K562 (cell line): ENCODE data around the gene PCBP3. TPM values are rescaled to one million over a fixed set of nuclear protein-coding genes. Genes with fewer than 3 reads are reported as not detected.

ENCODE experiments used
- ATAC-seq: fragments of 200-7000 bp; cut with Tn5 transposase; 3 replicates; pipeline ENCODE4 v1.9.1; 2020; ENCODE audit warnings: moderate library complexity
- BruUV-seq: library from RNA; stranded (reverse); fragments of 400-500 nt; replicated peaks from 2 replicates; lab custom pipeline; 2021; lab: Mats Ljungman, UMichigan
- CTCF ChIA-PET: fragments of 300-600 bp; formaldehyde crosslinking; extraction: SDS; loops from one replicate; lab custom pipeline; 2021; ENCODE audit warnings: low intra/inter-chr PET ratio; lab: Yijun Ruan, JAX
- POLR2A ChIA-PET: fragments of 300-600, 350-650 bp; sonication (Branson Sonifier 250); formaldehyde crosslinking; extraction: SDS; loops from one replicate; lab custom pipeline; 2021; ENCODE audit warnings: antibody characterized with exemption, inconsistent platforms; lab: Yijun Ruan, JAX
- DNase-seq, 4 experiments: peaks; one replicate each; pipeline versions ENCODE4 v3.0.0 to v3.0.0-alpha.2; 2011 to 2018; ENCODE audit warnings: low spot score in 3 of 4, mixed read lengths in 3 of 4; ENCODE audit errors: extremely low read depth in 1 of 4
- FAIRE-seq: peaks from 2 replicates; lab custom pipeline; 2011; peaks lifted over from hg19 to GRCh38; lab: Jason Lieb, UNC
- H2AFZ ChIP-seq: 2 replicates; pipeline ENCODE4 v1.6.0; 2011; ENCODE audit warnings: low read depth, low read length, control low read depth, inconsistent platforms
- H3K27ac ChIP-seq: fragments of 200-600 bp; 3 replicates; pipeline ENCODE4 v1.8.0; 2011; ENCODE audit warnings: low read depth, mild to moderate bottlenecking, control low read depth, inconsistent platforms, low read length, moderate library complexity, mixed read lengths; ENCODE audit errors: extremely low read depth
- H3K27me3 ChIP-seq, 2 experiments: fragments of 300-600 bp in 1 of 2; 2 replicates in 1 of 2; 3 replicates in 1 of 2; pipeline versions ENCODE4 v1.6.0 to v1.8.0; 2011; ENCODE audit warnings: inconsistent platforms in 2 of 2, low read length in 2 of 2, mild to moderate bottlenecking in 1 of 2, mixed read lengths in 1 of 2, moderate library complexity in 1 of 2; ENCODE audit not compliant: control insufficient read depth in 2 of 2, insufficient read depth in 2 of 2
- H3K36me3 ChIP-seq: fragments of 300-600 bp; 3 replicates; pipeline ENCODE4 v1.8.0; 2011; ENCODE audit warnings: mild to moderate bottlenecking, low read length, inconsistent platforms; ENCODE audit not compliant: control insufficient read depth, insufficient read depth
- H3K4me1 ChIP-seq, 2 experiments: fragments of 200-600 bp in 1 of 2; replicated peaks in 1 of 2; 2 replicates in 1 of 2; 3 replicates in 1 of 2; pipeline versions ENCODE4 v1.5.1 to v1.8.0; 2011; ENCODE audit warnings: inconsistent platforms in 2 of 2, low read length in 2 of 2, mild to moderate bottlenecking in 1 of 2, mixed read lengths in 1 of 2, moderate library complexity in 1 of 2; ENCODE audit not compliant: control insufficient read depth in 2 of 2, insufficient read depth in 2 of 2
- H3K4me2 ChIP-seq: 2 replicates; pipeline ENCODE4 v1.6.1; 2011; ENCODE audit warnings: low read length, control low read depth, inconsistent platforms, mixed read lengths; ENCODE audit not compliant: insufficient read depth
- H3K4me3 ChIP-seq: fragments of 200-600 bp; sonication (generic), shearing (Covaris generic); 2 replicates; pipeline ENCODE4 v1.5.1; 2016; ENCODE audit warnings: control low read depth, inconsistent platforms
- H3K79me2 ChIP-seq: fragments of 200-600 bp; 3 replicates; pipeline ENCODE4 v1.8.0; 2011; ENCODE audit warnings: low read length, inconsistent platforms; ENCODE audit not compliant: control insufficient read depth, insufficient read depth
- H3K9ac ChIP-seq, 2 experiments: 2 replicates each; pipeline versions ENCODE4 v1.6.0 to v1.6.1; 2011; ENCODE audit warnings: low read depth in 2 of 2, low read length in 2 of 2, control low read depth in 1 of 2, inconsistent platforms in 1 of 2, mild to moderate bottlenecking in 1 of 2, mixed read lengths in 1 of 2; ENCODE audit not compliant: insufficient read depth in 1 of 2
- H3K9me1 ChIP-seq: one replicate; pipeline ENCODE4 v1.6.0; 2011; ENCODE audit warnings: inconsistent platforms, mild to moderate bottlenecking, low read length, moderate library complexity; ENCODE audit not compliant: control insufficient read depth, insufficient read depth
- H3K9me3 ChIP-seq: replicated peaks from 2 replicates; pipeline ENCODE4 v1.5.1; 2011; ENCODE audit warnings: low read depth, low read length, inconsistent platforms; ENCODE audit not compliant: control insufficient read depth, insufficient read depth
- H4K20me1 ChIP-seq: replicated peaks from 2 replicates; pipeline ENCODE4 v1.6.1; 2011; ENCODE audit warnings: low read length, inconsistent platforms, mixed read lengths; ENCODE audit not compliant: control insufficient read depth, insufficient read depth
- BRD4 ChIP-seq: fragments of 200-600 bp; sonication (generic); IDR thresholded peaks from 2 replicates; pipeline ENCODE4 v1.6.1; 2017; ENCODE audit warnings: inconsistent platforms
- CHD4 ChIP-seq: fragments of 200-600 bp; sonication (generic); IDR thresholded peaks from 3 replicates; pipeline ENCODE4 v1.6.1; 2012; ENCODE audit warnings: low read depth, mild to moderate bottlenecking, mixed read lengths, low read length, inconsistent platforms; ENCODE audit not compliant: insufficient read depth, insufficient replicate concordance, poor library complexity, severe bottlenecking
- POU5F1 ChIP-seq: fragments of 150-350 bp; IDR thresholded peaks from 2 replicates; pipeline ENCODE4 v1.6.1; 2014; ENCODE audit warnings: borderline replicate concordance, low read length, low read depth, mild to moderate bottlenecking; ENCODE audit not compliant: partially characterized antibody
- SIN3A ChIP-seq, 2 experiments: fragments of 150-350 bp in 1 of 2; IDR thresholded peaks; 2 replicates each; pipeline ENCODE4 v1.6.1; 2011 to 2016; ENCODE audit warnings: borderline replicate concordance in 2 of 2, low read depth in 2 of 2, low read length in 2 of 2, mild to moderate bottlenecking in 2 of 2, moderate library complexity in 2 of 2; ENCODE audit not compliant: control insufficient read depth in 1 of 2
- SRSF7 ChIP-seq: fragments of 200-400 bp; formaldehyde crosslinking; optimal IDR thresholded peaks from 2 replicates; pipeline ENCODE3; 2017; ENCODE audit warnings: mild to moderate bottlenecking, low read depth, low read length
- TEAD4 ChIP-seq, 2 experiments: sonication (generic) in 1 of 2; formaldehyde crosslinking in 1 of 2; IDR thresholded peaks; 2 replicates each; pipeline versions ENCODE4 v1.6.1 to v1.8.0; 2012 to 2022; ENCODE audit warnings: borderline replicate concordance in 1 of 2, inconsistent platforms in 1 of 2, low read length in 1 of 2, mild to moderate bottlenecking in 1 of 2, missing genetic modification reagents in 1 of 2
- ZNF57 ChIP-seq: fragments of 450-650 bp; formaldehyde crosslinking; IDR thresholded peaks from 2 replicates; pipeline ENCODE4 v1.4.0; 2020; ENCODE audit warnings: mild to moderate bottlenecking, moderate library complexity
- WGBS: fragments of 100-300 bp; shearing (Covaris generic); methylation state at CpG from one replicate; pipeline ENCODE4 v1.1.6; 2016; ENCODE audit warnings: low coverage, mixed read lengths; ENCODE audit not compliant: insufficient coverage; ENCODE audit errors: missing lambda C conversion rate; 5-methylcytosine and 5-hydroxymethylcytosine counted together
- in situ Hi-C: fragments of 300-500 bp; cut with MboI; formaldehyde crosslinking; loops from 4 replicates; pipeline ENCODE4 v1.15.0; 2018; ENCODE audit warnings: inconsistent platforms, mixed read lengths
- intact Hi-C: fragments of 100-400 bp; cut with micrococcal nuclease; formaldehyde crosslinking; loops from 2 replicates; pipeline ENCODE4 v1.14.2; 2022
- polyA plus RNA-seq, 8 experiments: library from polyadenylated mRNA; depleted of rRNA in 4 of 8; stranded (reverse) in 5 of 8; unstranded in 3 of 8; fragments of >200 nt; fragmentation: Nextera tagmentation in 2 of 8; fragmentation: Illumina TruSeq in 1 of 8; extraction: Ambion mirVana in 2 of 8; extraction: Trizol in 1 of 8; gene quantifications; 2 replicates each; pipeline versions ENCODE4 v1.2.1 to v1.2.3, GENCODE V29; 2011 to 2014; ENCODE audit warnings: inconsistent platforms in 1 of 8, missing spikeins in 1 of 8
- total RNA-seq, 7 experiments: library from RNA; depleted of rRNA in 6 of 7; stranded (reverse); fragments of >200 nt in 6 of 7; fragmentation: Illumina TruSeq in 2 of 7; extraction: Trizol in 2 of 7; gene quantifications; 2 replicates each; pipeline versions ENCODE4 v1.2.1 to v1.2.3, GENCODE V29; 2011 to 2021; ENCODE audit warnings: low replicate concordance in 1 of 7
- TF ChIP-seq, protein P1 (sequence below), 2 experiments: IDR thresholded peaks in 1 of 2; conservative IDR thresholded peaks in 1 of 2; 2 replicates each; pipeline ENCODE4 v1.6.1; 2016; ENCODE audit warnings: low read depth in 2 of 2, mild to moderate bottlenecking in 1 of 2, missing compliant biosample characterization in 1 of 2, missing genetic modification characterization in 1 of 2, moderate library complexity in 1 of 2
- TF ChIP-seq, protein P2 (sequence below): sonication (generic); formaldehyde crosslinking; IDR thresholded peaks from 2 replicates; pipeline ENCODE4 v1.4.0; 2020; ENCODE audit warnings: mild to moderate bottlenecking, missing genetic modification reagents

The PCBP3 gene
- total and polyA plus RNA-seq, 9 of the 15 experiments (the other 6 are each of a cell fraction or from before 2014, with no cell fraction given): 0.18 TPM; not detected in 8

DNA sequence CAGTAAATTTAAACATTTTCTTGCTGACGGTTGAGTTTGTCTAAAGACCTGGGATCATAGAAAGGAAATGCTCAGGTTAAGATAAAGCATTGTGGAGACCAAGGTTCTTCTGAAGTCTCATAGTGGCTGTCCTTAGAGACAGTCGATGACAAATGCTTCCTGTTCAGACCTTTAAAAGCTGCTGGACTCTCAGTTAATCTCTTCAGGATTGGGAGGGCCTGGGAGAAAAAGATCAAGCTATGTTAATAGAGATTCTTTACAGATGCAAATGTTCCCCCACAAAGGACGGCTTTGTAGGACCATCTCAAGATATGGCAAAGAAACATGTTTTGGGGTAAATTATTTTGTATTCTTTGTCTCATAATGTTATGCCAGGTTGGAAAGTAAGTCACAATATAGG is 213.4 kb downstream of the PCBP3 start:
- DNase-seq: no peak
- intact Hi-C loops (no loop called here), in situ Hi-C loops (no loop called here)
- H3K9ac ChIP-seq: no peak overlapping the region
- no peak overlapping the region for H2AFZ ChIP-seq
- H3K4me1 ChIP-seq: no peaks in the 10 kb centered on the region
- no peak overlapping the region for H3K27ac ChIP-seq
- H3K36me3 ChIP-seq: no peaks in the 10 kb centered on the region
- no TSS peak for BruUV-seq
- H3K9me1 ChIP-seq: no peaks in the 10 kb centered on the region
- H3K79me2 ChIP-seq: no peaks in the 10 kb centered on the region
- no peak overlapping the region for H3K4me2 ChIP-seq
- TF ChIP-seq SRSF7: no peak
- TF ChIP-seq TEAD4 (IDR thresholded peaks at IDR 0.05; ENCODE audit: low read length): no peak
- TF ChIP-seq TEAD4 (CRISPR knock-in tag; IDR thresholded peaks at IDR 0.05; ENCODE audit: borderline replicate concordance): no peak
- ATAC-seq: no peak
- ChIA-PET POLR2A (interaction anchor here (1.3 kb wide), 1 partner anchor 10 kb away, joined by 5 read pairs; no protein-coding TSS in a partner anchor), CTCF (no interaction called here)
- H3K4me3 ChIP-seq: no peak overlapping the region
- H3K27me3 ChIP-seq: peaks cover 66 to 80% of the 10 kb centered on the region in 2 experiments
- H4K20me1 ChIP-seq: no peaks in the 10 kb centered on the region
- 0% methylated on average over 3 of the region's 3 CpGs for WGBS
- FAIRE-seq: no peak
- no peaks in the 10 kb centered on the region for H3K9me3 ChIP-seq

GRCh38 chr21:45857761-45858160 is 214.2 kb downstream of the PCBP3 start:
- H4K20me1 ChIP-seq: no peaks in the 10 kb centered on the region
- intact Hi-C loops: no loop called here
- H3K4me2 ChIP-seq: no peak overlapping the region
- H2AFZ ChIP-seq: no peak overlapping the region
- BruUV-seq: no TSS peak
- H3K27me3 ChIP-seq: peaks cover 64 to 76% of the 10 kb centered on the region in 2 experiments
- no peaks in the 10 kb centered on the region for H3K9me1 ChIP-seq
- ATAC-seq: no peak
- H3K4me3 ChIP-seq: no peak overlapping the region
- no peak overlapping the region for H3K9ac ChIP-seq
- no peak for FAIRE-seq
- H3K9me3 ChIP-seq: no peaks in the 10 kb centered on the region
- ChIA-PET POLR2A (interaction anchor here (0.7 to 1.3 kb wide), 2 partner anchors 11 to 22 kb away, joined by 4 to 5 read pairs; no protein-coding TSS in a partner anchor), CTCF (no interaction called here)
- no peaks in the 10 kb centered on the region for H3K4me1 ChIP-seq
- DNase-seq: no peak
- 1% methylated on average over 6 of the region's 6 CpGs for WGBS
- in situ Hi-C loops: no loop called here
- H3K79me2 ChIP-seq: no peaks in the 10 kb centered on the region
- no peaks in the 10 kb centered on the region for H3K36me3 ChIP-seq
- H3K27ac ChIP-seq: no peak overlapping the region
- TF ChIP-seq ZNF57 (CRISPR knock-in tag) (no peak), POU5F1 (no peak), CHD4 (no peak), SIN3A (IDR thresholded peaks at IDR 0.05; ENCODE audit: borderline replicate concordance in 2 of 2, control insufficient read depth in 1 of 2, low read depth in 2 of 2, low read length in 2 of 2) (no peak), BRD4 (no peak)
- TF ChIP-seq, protein P1, sequence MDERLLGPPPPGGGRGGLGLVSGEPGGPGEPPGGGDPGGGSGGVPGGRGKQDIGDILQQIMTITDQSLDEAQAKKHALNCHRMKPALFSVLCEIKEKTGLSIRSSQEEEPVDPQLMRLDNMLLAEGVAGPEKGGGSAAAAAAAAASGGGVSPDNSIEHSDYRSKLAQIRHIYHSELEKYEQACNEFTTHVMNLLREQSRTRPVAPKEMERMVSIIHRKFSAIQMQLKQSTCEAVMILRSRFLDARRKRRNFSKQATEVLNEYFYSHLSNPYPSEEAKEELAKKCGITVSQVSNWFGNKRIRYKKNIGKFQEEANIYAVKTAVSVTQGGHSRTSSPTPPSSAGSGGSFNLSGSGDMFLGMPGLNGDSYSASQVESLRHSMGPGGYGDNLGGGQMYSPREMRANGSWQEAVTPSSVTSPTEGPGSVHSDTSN (CRISPR knock-in tag; IDR thresholded peaks at IDR 0.05; ENCODE audit: low read depth): no peak
- TF ChIP-seq, protein P1 (tag; conservative IDR thresholded peaks at IDR 0.05; ENCODE audit: low read depth): no peak
- TF ChIP-seq, protein P2, sequence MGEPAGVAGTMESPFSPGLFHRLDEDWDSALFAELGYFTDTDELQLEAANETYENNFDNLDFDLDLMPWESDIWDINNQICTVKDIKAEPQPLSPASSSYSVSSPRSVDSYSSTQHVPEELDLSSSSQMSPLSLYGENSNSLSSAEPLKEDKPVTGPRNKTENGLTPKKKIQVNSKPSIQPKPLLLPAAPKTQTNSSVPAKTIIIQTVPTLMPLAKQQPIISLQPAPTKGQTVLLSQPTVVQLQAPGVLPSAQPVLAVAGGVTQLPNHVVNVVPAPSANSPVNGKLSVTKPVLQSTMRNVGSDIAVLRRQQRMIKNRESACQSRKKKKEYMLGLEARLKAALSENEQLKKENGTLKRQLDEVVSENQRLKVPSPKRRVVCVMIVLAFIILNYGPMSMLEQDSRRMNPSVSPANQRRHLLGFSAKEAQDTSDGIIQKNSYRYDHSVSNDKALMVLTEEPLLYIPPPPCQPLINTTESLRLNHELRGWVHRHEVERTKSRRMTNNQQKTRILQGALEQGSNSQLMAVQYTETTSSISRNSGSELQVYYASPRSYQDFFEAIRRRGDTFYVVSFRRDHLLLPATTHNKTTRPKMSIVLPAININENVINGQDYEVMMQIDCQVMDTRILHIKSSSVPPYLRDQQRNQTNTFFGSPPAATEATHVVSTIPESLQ (CRISPR knock-in tag): no peak
